Measurements from ENCODE around the gene ITPKA. TPM values are rescaled to one million over a fixed set of nuclear protein-coding genes. Genes with fewer than 3 reads are reported as not detected.

ITPKA gene
- total RNA-seq, 1 experiment from 2014 or later, result 6.3 TPM

DNA sequence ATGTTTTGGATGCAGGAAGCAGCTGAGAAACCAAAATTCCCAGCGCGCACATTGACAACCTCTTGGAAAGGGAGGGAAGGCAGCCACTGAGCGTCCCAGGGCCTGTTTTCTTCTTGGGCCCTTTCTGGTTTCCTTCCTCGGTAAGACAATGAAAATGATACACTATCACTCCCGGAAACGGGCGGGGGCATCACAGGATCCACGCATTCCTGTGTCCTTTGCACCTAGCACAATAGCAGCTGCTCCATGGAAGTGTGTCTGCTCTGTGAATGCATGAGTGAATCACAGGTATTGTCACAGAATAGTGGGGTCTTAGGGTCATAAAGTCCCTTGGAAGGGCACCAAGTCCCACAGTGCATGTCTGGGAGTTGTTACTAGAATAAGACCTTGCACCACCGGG, 6.3 kb upstream of the ITPKA start:
- in situ Hi-C loops (cut with HindIII; ENCODE audit: low pct_unique_long_range_greater_than_20kb, low sequenced_read_pairs), result no loop called here
- no TSS peak for BruUV-seq (replicated peaks)
- TF ChIP-seq SIN3A (IDR thresholded peaks at IDR 0.05; ENCODE audit: borderline replicate concordance, insufficient read depth, low read depth, low read length) (no peak), POLR2AphosphoS5 (IDR thresholded peaks at IDR 0.05; ENCODE audit: low read depth, low read length) (no peak), REST (IDR thresholded peaks at IDR 0.05; ENCODE audit: insufficient read depth in 1 of 2, low read depth in 2 of 2, low read length in 1 of 2) (no peak), TCF7L2 (IDR thresholded peaks at IDR 0.05; ENCODE audit: low read depth, low read length) (no peak)
- TF ChIP-seq, protein P1, sequence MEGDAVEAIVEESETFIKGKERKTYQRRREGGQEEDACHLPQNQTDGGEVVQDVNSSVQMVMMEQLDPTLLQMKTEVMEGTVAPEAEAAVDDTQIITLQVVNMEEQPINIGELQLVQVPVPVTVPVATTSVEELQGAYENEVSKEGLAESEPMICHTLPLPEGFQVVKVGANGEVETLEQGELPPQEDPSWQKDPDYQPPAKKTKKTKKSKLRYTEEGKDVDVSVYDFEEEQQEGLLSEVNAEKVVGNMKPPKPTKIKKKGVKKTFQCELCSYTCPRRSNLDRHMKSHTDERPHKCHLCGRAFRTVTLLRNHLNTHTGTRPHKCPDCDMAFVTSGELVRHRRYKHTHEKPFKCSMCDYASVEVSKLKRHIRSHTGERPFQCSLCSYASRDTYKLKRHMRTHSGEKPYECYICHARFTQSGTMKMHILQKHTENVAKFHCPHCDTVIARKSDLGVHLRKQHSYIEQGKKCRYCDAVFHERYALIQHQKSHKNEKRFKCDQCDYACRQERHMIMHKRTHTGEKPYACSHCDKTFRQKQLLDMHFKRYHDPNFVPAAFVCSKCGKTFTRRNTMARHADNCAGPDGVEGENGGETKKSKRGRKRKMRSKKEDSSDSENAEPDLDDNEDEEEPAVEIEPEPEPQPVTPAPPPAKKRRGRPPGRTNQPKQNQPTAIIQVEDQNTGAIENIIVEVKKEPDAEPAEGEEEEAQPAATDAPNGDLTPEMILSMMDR (IDR thresholded peaks at IDR 0.05), result no peak
- no peaks in the 10 kb centered on the region for H3K9me3 ChIP-seq (ENCODE audit: control insufficient read depth, insufficient read depth, low read depth, low read length)
- intact Hi-C loops (cut with micrococcal nuclease; ENCODE audit: unreplicated experiment), result no loop called here
- ChIA-PET CTCF (no interaction called here), POLR2A (no interaction called here)
- H3K4me1 ChIP-seq (ENCODE audit: control insufficient read depth, insufficient read depth, low read length), result no peaks in the 10 kb centered on the region
- no peak overlapping the region for H3K27ac ChIP-seq (ENCODE audit: low read length)
- no peak for DNase-seq (ENCODE audit: low read depth, low spot score)
- no peaks in the 10 kb centered on the region for H3K36me3 ChIP-seq (ENCODE audit: control insufficient read depth, insufficient read depth, low read length)
- ATAC-seq, result no peak
- H3K4me3 ChIP-seq (ENCODE audit: low read depth in 2 of 2, low read length in 2 of 2), result no peak overlapping the region
- H3K27me3 ChIP-seq (ENCODE audit: control insufficient read depth, insufficient read depth, low read length), result no peaks in the 10 kb centered on the region

- Histone ChIP-seq H3K4me3 (ENCODE audit: low read depth in 2 of 2, low read length in 2 of 2) (no peak overlapping the region), H3K27ac (ENCODE audit: low read length) (no peak overlapping the region), H3K27me3 (ENCODE audit: control insufficient read depth, insufficient read depth, low read length) (no peaks in the 10 kb centered on the region), H3K36me3 (ENCODE audit: control insufficient read depth, insufficient read depth, low read length) (no peaks in the 10 kb centered on the region), H3K9me3 (ENCODE audit: control insufficient read depth, insufficient read depth, low read depth, low read length) (no peaks in the 10 kb centered on the region), H3K4me1 (ENCODE audit: control insufficient read depth, insufficient read depth, low read length) (0 out of 2 replicates have a peak, but pooled peaks cover 3% of the 10 kb centered on the region)
- in situ Hi-C loops (cut with HindIII; ENCODE audit: low pct_unique_long_range_greater_than_20kb, low sequenced_read_pairs), result no loop called here
- no TSS peak for BruUV-seq (replicated peaks)
- no peak for ATAC-seq
- intact Hi-C loops (cut with micrococcal nuclease; ENCODE audit: unreplicated experiment), result no loop called here
- CTCF ChIA-PET, result no interaction called here
- no peak for DNase-seq (ENCODE audit: low read depth, low spot score)
- POLR2A ChIA-PET, result no interaction called here
- TF ChIP-seq, protein P1 (IDR thresholded peaks at IDR 0.05), result no peak
- no peak for TF ChIP-seq REST (IDR thresholded peaks at IDR 0.05; ENCODE audit: insufficient read depth in 1 of 2, low read depth in 2 of 2, low read length in 1 of 2)
These were observed 5.9 kb upstream of the ITPKA start for GRCh38 chr15:41487802-41488201.

All from Panc1 (cell line).